ENCODE data around the gene NUDCD2. TPM values are rescaled to one million over a fixed set of nuclear protein-coding genes. Genes with fewer than 3 reads are reported as not detected.

The NUDCD2 gene
- total and polyA plus RNA-seq, 2 donors (not counting 1 experiment from before 2014, with no cell fraction given), result 6.8 to 24.4 TPM

- Histone ChIP-seq H2AFZ (ENCODE audit: insufficient read depth, low read depth, low read length, poor library complexity, severe bottlenecking) (peak overlapping the region; percentile 77), H4K20me1 (ENCODE audit: control insufficient read depth, insufficient read depth, low read length, poor library complexity, severe bottlenecking) (no peaks in the 10 kb centered on the region), H3K27ac (ENCODE audit: low read length in 2 of 2) (peak overlapping the region; percentile 93 to 95), H3K9me3 (ENCODE audit: control extremely low read depth in 1 of 3, control insufficient read depth in 2 of 3, insufficient read depth in 1 of 3, low read length in 2 of 3) (no peaks in the 10 kb centered on the region), H3K9ac (ENCODE audit: low read length) (peak overlapping the region; percentile 88), H3K27me3 (replicated peaks in 1 of 4; ENCODE audit: control extremely low read depth in 1 of 4, control insufficient read depth in 3 of 4, insufficient read depth in 4 of 4, low read length in 3 of 4) (no peaks in the 10 kb centered on the region), H3K4me3 (ENCODE audit: control extremely low read depth in 1 of 5, extremely low read depth in 1 of 5, insufficient read depth in 1 of 5, low read depth in 2 of 5, low read length in 4 of 5) (peak overlapping the region; percentile 61 to 94 (median 83)), H3K36me3 (replicated peaks in 1 of 2; ENCODE audit: control extremely low read depth in 1 of 2, control insufficient read depth in 1 of 2, extremely low read depth in 1 of 2, insufficient read depth in 2 of 2, low read length in 1 of 2) (no peaks in the 10 kb centered on the region), H3K4me1 (ENCODE audit: control insufficient read depth in 2 of 2, insufficient read depth in 2 of 2, low read length in 2 of 2) (peaks cover 38 to 39% of the 10 kb centered on the region in 2 donors), H3K79me2 (ENCODE audit: control insufficient read depth, insufficient read depth, low read length) (peaks cover 32% of the 10 kb centered on the region), H3K4me2 (replicated peaks; ENCODE audit: low read depth, low read length, poor library complexity, severe bottlenecking) (peak overlapping the region; percentile 80)
- peak overlapping the region; percentile 98 for H3K27ac Mint-ChIP-seq
- no peaks in the 10 kb centered on the region for H3K27me3 Mint-ChIP-seq
- ChIA-PET POLR2A (interaction anchor here (4.0 kb wide), 1 partner anchor 43 kb away, joined by 40 read pairs; the partner anchor contains the start of genes HMMR and NUDCD2), CTCF (interaction anchor here (1.0 to 4.0 kb wide), 5 partner anchors 13 to 95 kb away, joined by 3 to 37 read pairs (median 4); partner anchors contain the start of genes HMMR and NUDCD2)
- TF ChIP-seq EZH2 (IDR thresholded peaks at IDR 0.05; ENCODE audit: borderline replicate concordance, insufficient read depth, low read depth, low read length, poor library complexity, severe bottlenecking) (no peak), CTCF (IDR thresholded peaks at IDR 0.05) (peak; percentile 20)
- WGBS (ENCODE audit: insufficient coverage), result under 1% methylated on average over 10 of the region's 17 CpGs
- intact Hi-C loops (cut with micrococcal nuclease), result loop anchor here (1.0 kb wide), 1 partner anchor 29 kb away; no protein-coding TSS in a partner anchor
- DNase-seq (peak; percentile 56), ATAC-seq (ENCODE audit: low read depth) (no peak)
- H3K4me3 Mint-ChIP-seq, result peak overlapping the region; percentile 98
- no peaks in the 10 kb centered on the region for H3K9me3 Mint-ChIP-seq (ENCODE audit: insufficient read depth)
- peaks cover 43% of the 10 kb centered on the region for H3K4me1 Mint-ChIP-seq
Observed at GRCh38 chr5:163503106-163504078, 43.5 kb upstream of the NUDCD2 start.

All from B cell (primary cell).